ENCODE results near the gene SLC12A2.

SLC12A2 gene

GRCh38 chr5:128225245-128226030 lies 141.9 kb downstream of the SLC12A2 start:
- DNase-seq (ENCODE audit: low spot score): no peak

DNA sequence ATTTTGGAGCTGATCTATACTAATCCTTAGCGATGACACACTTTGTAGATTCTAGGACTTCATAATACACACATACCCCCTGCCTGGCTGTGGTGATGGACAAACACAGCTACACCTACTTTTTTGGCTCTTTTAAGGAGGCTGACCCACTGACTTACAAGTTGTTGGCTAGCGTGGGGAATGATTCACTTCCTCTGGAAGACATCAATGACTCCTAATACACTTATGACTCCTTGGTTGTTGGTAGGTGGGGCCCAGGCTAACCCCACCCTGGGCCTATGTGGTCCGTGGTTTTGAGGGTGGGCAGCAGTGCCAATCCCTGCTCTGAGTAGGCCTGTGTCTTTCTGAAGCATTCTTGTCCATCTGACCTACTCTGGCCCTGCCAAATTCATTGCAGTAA lies 144.4 kb downstream of the SLC12A2 start:
- DNase-seq (ENCODE audit: low spot score): no peak

DNA sequence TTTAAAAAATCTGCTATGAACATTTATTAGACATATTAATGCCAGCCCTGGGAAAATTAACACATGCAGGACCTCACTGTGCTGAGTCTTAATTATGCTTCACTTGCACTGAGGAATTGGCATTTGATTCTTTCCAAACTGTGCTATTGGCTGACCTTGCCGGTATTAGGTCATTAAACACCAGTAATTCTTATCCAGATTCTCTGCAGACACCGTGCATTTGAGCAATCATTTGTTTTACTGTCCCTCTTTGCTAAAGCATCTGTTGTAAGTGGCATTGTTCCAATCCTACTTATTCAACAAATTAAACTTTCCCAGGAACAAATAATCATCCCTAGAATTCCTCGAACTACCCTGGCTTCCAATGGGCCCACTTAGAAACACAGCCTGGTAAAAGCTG lies 145.0 kb downstream of the SLC12A2 start:
- DNase-seq (ENCODE audit: low spot score): no peak

DNA sequence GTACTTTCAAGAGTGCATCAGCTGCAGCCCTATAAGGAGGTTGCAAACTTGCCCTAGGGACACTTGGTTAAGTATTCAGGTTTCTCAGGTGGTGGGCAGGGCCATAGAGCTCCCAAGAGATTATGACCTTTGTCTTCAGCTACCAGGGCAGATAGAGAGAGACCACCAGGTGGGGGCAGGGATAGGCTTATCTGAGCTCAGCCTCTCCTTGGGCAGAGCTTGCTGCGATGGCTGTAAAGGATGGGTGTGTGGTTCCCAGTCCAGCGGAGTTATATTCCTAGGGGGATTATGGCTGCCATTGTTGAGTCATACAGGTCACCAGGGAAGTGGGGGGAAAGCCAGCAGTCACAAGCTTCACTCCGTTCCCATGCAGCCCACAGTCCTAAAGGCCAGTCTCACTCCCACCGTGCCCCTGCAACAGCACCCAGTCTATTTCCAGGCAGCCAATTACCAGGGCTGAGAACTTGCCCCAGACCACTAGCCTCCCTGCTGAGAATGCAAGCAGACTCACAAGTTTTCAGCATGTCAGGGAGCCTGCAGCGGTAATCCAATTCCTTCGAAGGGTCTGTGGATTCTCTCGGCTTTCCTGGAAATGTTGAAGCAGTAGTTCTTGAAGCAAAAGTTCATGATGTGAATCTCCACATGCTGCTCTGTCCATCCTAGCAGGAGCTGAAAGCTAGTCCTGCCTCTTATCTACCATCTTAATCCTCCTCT lies 151.5 kb downstream of the SLC12A2 start:
- no peak for DNase-seq (ENCODE audit: low spot score)

- DNase-seq (ENCODE audit: low spot score): no peak
Observed at GRCh38 chr5:128236334-128236733, 152.8 kb downstream of the SLC12A2 start.

- no peak for DNase-seq (ENCODE audit: low spot score)
Observed at GRCh38 chr5:128237000-128237399, 153.4 kb downstream of the SLC12A2 start.

DNA sequence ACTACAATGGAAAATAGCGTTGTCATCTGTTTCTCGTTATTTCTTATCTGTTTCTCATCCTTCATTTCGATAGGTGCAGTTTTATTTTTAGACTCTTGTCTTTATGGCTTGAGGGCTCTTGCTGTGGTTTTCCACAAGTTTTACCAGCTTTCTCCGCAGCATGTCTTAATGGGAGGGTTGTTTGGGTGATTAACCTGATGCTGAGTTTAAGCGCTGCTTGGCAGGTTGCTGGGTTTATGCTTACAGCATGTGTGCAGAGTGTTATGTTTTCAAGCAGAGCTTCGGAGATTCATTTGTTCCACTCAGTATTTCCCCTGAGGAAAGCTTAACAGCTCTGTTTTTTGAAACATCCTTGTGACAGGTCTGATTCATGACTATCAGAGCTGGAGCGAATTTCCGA lies 154.0 kb downstream of the SLC12A2 start:
- DNase-seq (ENCODE audit: low spot score): no peak
